A549 (cell line): ENCODE results near the gene MAP3K4. TPM values are rescaled to one million over a fixed set of nuclear protein-coding genes. Genes with fewer than 3 reads are reported as not detected.

ENCODE experiments used
- ATAC-seq, 2 experiments: fragments of 200-7000 bp in 1 of 2; fragments of >200 bp in 1 of 2; cut with Nextera tagmentation in 1 of 2; cut with Tn5 transposase in 1 of 2; 3 replicates each; pipeline versions ENCODE4 v1.8.0 to v1.9.1; 2018 to 2020; ENCODE audit warnings: mild to moderate bottlenecking in 1 of 2, moderate library complexity in 1 of 2
- CTCF ChIA-PET: fragments of 300-600 bp; sonication (Branson Sonifier 250); formaldehyde crosslinking; extraction: SDS; loops from one replicate; lab custom pipeline; 2021; ENCODE audit warnings: antibody characterized with exemption, inconsistent platforms; lab: Yijun Ruan, JAX
- POLR2A ChIA-PET: fragments of 350-600 bp; formaldehyde crosslinking; extraction: SDS; loops from one replicate; lab custom pipeline; 2021; ENCODE audit warnings: antibody characterized with exemption, inconsistent platforms; lab: Yijun Ruan, JAX
- DNase-seq, 2 experiments: peaks; one replicate each; pipeline versions ENCODE4 v3.0.0 to v3.0.0-alpha.2; 2011 to 2016; ENCODE audit warnings: low read depth in 1 of 2, low spot score in 1 of 2
- FAIRE-seq: peaks from 2 replicates; lab custom pipeline; 2011; peaks lifted over from hg19 to GRCh38; lab: Jason Lieb, UNC
- H3K27ac ChIP-seq, 2 experiments: fragments of >200 bp; sonication (Bioruptor Twin); formaldehyde crosslinking; 3 replicates each; pipeline ENCODE4 v1.5.1; 2016 to 2017
- H3K4me1 ChIP-seq: fragments of >200 bp; sonication (Bioruptor Twin); formaldehyde crosslinking; 3 replicates; pipeline ENCODE4 v1.6.1; 2016
- H3K4me2 ChIP-seq: fragments of >200 bp; sonication (Bioruptor Twin); formaldehyde crosslinking; 3 replicates; pipeline ENCODE4 v1.6.1; 2016
- H3K4me3 ChIP-seq: fragments of >200 bp; sonication (Bioruptor Twin); formaldehyde crosslinking; 3 replicates; pipeline ENCODE4 v1.5.1; 2016
- H3K9me3 ChIP-seq: fragments of >200 bp; sonication (Bioruptor Twin); formaldehyde crosslinking; 3 replicates; pipeline ENCODE4 v1.6.1; 2016
- BHLHE40 ChIP-seq: IDR thresholded peaks from 2 replicates; pipeline ENCODE4 v1.6.1; 2012; ENCODE audit warnings: low read depth, low read length, inconsistent platforms
- CBX2 ChIP-seq: fragments of 200-600 bp; sonication (generic); IDR thresholded peaks from 2 replicates; pipeline ENCODE4 v1.6.1; 2016; ENCODE audit warnings: low read depth, mild to moderate bottlenecking, borderline replicate concordance
- CBX8 ChIP-seq: fragments of 200-600 bp; sonication (generic); IDR thresholded peaks from 2 replicates; pipeline ENCODE4 v1.6.1; 2016
- CHD2 ChIP-seq: fragments of 150-350 bp; IDR thresholded peaks from 2 replicates; pipeline ENCODE4 v1.6.1; 2014; ENCODE audit warnings: low read length; ENCODE audit not compliant: partially characterized antibody
- CHD4 ChIP-seq: fragments of 200-600 bp; sonication (generic); IDR thresholded peaks from 2 replicates; pipeline ENCODE4 v1.6.1; 2016; ENCODE audit warnings: antibody characterized with exemption, mild to moderate bottlenecking, borderline replicate concordance
- EHMT2 ChIP-seq: fragments of 200-600 bp; sonication (generic); IDR thresholded peaks from 2 replicates; pipeline ENCODE4 v1.6.1; 2016; ENCODE audit warnings: antibody characterized with exemption, low read depth, mild to moderate bottlenecking, moderate library complexity
- ESRRA ChIP-seq: fragments of 150-350 bp; IDR thresholded peaks from 2 replicates; pipeline ENCODE4 v1.6.1; 2014; ENCODE audit warnings: mild to moderate bottlenecking, low read length, borderline replicate concordance
- FOSB ChIP-seq: fragments of 250-450 bp; sonication (Bioruptor Pico); IDR thresholded peaks from 2 replicates; pipeline ENCODE4 v1.5.0; 2020; ENCODE audit warnings: mild to moderate bottlenecking, moderate library complexity
- FOSL2 ChIP-seq, 2 experiments: fragments of 450-650 bp in 1 of 2; fragments of >200 bp in 1 of 2; sonication (Bioruptor Twin) in 1 of 2; formaldehyde crosslinking; IDR thresholded peaks; 2 replicates each; pipeline versions ENCODE4 v1.5.0 to v1.6.1; 2016 to 2020; ENCODE audit warnings: mild to moderate bottlenecking in 1 of 2, moderate library complexity in 1 of 2
- GATA3 ChIP-seq: IDR thresholded peaks from 2 replicates; pipeline ENCODE4 v1.6.1; 2012; ENCODE audit warnings: borderline replicate concordance
- HDAC2 ChIP-seq: fragments of 200-600 bp; sonication (generic); IDR thresholded peaks from 2 replicates; pipeline ENCODE4 v1.6.1; 2016
- HEYL ChIP-seq: fragments of 250-450 bp; sonication (Bioruptor Pico); IDR thresholded peaks from 2 replicates; pipeline ENCODE4 v1.8.0; 2021; ENCODE audit warnings: mild to moderate bottlenecking, moderate library complexity
- JUN ChIP-seq, 2 experiments: fragments of >200 bp; sonication (Bioruptor Twin); formaldehyde crosslinking; IDR thresholded peaks; 2 replicates in 1 of 2; 3 replicates in 1 of 2; pipeline ENCODE4 v1.6.1; 2016 to 2017
- JUNB ChIP-seq: fragments of >200 bp; sonication (Bioruptor Twin); formaldehyde crosslinking; IDR thresholded peaks from 2 replicates; pipeline ENCODE4 v1.6.1; 2016
- KDM5A ChIP-seq: fragments of 200-600 bp; sonication (generic); IDR thresholded peaks from 2 replicates; pipeline ENCODE4 v1.6.1; 2016; ENCODE audit warnings: antibody characterized with exemption, mild to moderate bottlenecking
- MAZ ChIP-seq: fragments of 150-350 bp; IDR thresholded peaks from 2 replicates; pipeline ENCODE4 v1.6.1; 2014; ENCODE audit warnings: antibody characterized with exemption, low read depth, low read length, borderline replicate concordance
- MYC ChIP-seq: IDR thresholded peaks from 2 replicates; pipeline ENCODE4 v1.6.1; 2012; ENCODE audit warnings: mild to moderate bottlenecking, inconsistent platforms, low read length, improper control_type of control experiment, borderline replicate concordance
- NFE2L2 ChIP-seq: fragments of 150-350 bp; conservative IDR thresholded peaks from 2 replicates; pipeline ENCODE4 v1.6.1; 2014; ENCODE audit warnings: low read length
- POLR2A ChIP-seq: IDR thresholded peaks from 2 replicates; pipeline ENCODE4 v1.6.1; 2012; ENCODE audit warnings: mild to moderate bottlenecking, low read length
- RARB ChIP-seq: fragments of 250-450 bp; sonication (Bioruptor Pico); IDR thresholded peaks from 2 replicates; pipeline ENCODE4 v1.8.0; 2021; ENCODE audit warnings: mild to moderate bottlenecking, moderate library complexity
- RCOR1 ChIP-seq: fragments of 150-350 bp; IDR thresholded peaks from 2 replicates; pipeline ENCODE4 v1.6.1; 2014; ENCODE audit warnings: antibody characterized with exemption, low read length, low read depth
- RFX5 ChIP-seq: fragments of 450-650 bp; IDR thresholded peaks from 2 replicates; pipeline ENCODE4 v1.7.1; 2014; ENCODE audit warnings: antibody characterized with exemption, mild to moderate bottlenecking, moderate library complexity
- ZC3H11A ChIP-seq: fragments of 450-650 bp; IDR thresholded peaks from 2 replicates; pipeline ENCODE4 v1.6.1; 2014; ENCODE audit warnings: antibody characterized with exemption, mild to moderate bottlenecking
- ZSCAN20 ChIP-seq: fragments of 250-450 bp; sonication (Bioruptor Pico); IDR thresholded peaks from 2 replicates; pipeline ENCODE4 v1.8.0; 2022; ENCODE audit warnings: mild to moderate bottlenecking, moderate library complexity
- WGBS: methylation state at CpG from one replicate; pipeline ENCODE4 v1.1.6; 2017; ENCODE audit errors: missing lambda C conversion rate; 5-methylcytosine and 5-hydroxymethylcytosine counted together
- polyA plus RNA-seq, 4 experiments: library from polyadenylated mRNA; depleted of rRNA in 3 of 4; stranded (reverse); fragments of >200 nt; fragmentation: RNase III in 1 of 4; extraction: RNeasy Plus Mini Kit Qiagen cat#74134 plus additional on column Dnase treatment in 1 of 4; gene quantifications; 2 replicates in 3 of 4; 3 replicates in 1 of 4; pipeline ENCODE4 v1.2.3, GENCODE V29; 2011 to 2017
- TF ChIP-seq, protein P1 (sequence below): fragments of >200 bp; sonication (Bioruptor Twin); formaldehyde crosslinking; IDR thresholded peaks from 3 replicates; pipeline ENCODE4 v1.5.1; 2016
- TF ChIP-seq, protein P2 (sequence below): IDR thresholded peaks from 2 replicates; pipeline ENCODE4 v1.6.1; 2012
- TF ChIP-seq, protein P3 (sequence below): fragments of 200-600 bp; sonication (generic); IDR thresholded peaks from 2 replicates; pipeline ENCODE4 v1.6.1; 2016; ENCODE audit warnings: antibody characterized with exemption, mild to moderate bottlenecking, moderate library complexity
- TF ChIP-seq, protein P4 (sequence below): fragments of 250-450 bp; sonication (Bioruptor Pico); IDR thresholded peaks from 2 replicates; pipeline ENCODE4 v1.5.0; 2020; ENCODE audit warnings: low read depth, mild to moderate bottlenecking, moderate library complexity
- TF ChIP-seq, protein P5 (sequence below): fragments of 450-650 bp; IDR thresholded peaks from 2 replicates; pipeline ENCODE4 v1.6.1; 2014; ENCODE audit warnings: antibody characterized with exemption
- TF ChIP-seq, protein P6 (sequence below): IDR thresholded peaks from 2 replicates; pipeline ENCODE4 v1.6.1; 2012

MAP3K4 gene
- polyA plus RNA-seq, 2 of the 4 experiments (the other 2 are of a cell fraction): 7.3 to 13.4 TPM

DNA sequence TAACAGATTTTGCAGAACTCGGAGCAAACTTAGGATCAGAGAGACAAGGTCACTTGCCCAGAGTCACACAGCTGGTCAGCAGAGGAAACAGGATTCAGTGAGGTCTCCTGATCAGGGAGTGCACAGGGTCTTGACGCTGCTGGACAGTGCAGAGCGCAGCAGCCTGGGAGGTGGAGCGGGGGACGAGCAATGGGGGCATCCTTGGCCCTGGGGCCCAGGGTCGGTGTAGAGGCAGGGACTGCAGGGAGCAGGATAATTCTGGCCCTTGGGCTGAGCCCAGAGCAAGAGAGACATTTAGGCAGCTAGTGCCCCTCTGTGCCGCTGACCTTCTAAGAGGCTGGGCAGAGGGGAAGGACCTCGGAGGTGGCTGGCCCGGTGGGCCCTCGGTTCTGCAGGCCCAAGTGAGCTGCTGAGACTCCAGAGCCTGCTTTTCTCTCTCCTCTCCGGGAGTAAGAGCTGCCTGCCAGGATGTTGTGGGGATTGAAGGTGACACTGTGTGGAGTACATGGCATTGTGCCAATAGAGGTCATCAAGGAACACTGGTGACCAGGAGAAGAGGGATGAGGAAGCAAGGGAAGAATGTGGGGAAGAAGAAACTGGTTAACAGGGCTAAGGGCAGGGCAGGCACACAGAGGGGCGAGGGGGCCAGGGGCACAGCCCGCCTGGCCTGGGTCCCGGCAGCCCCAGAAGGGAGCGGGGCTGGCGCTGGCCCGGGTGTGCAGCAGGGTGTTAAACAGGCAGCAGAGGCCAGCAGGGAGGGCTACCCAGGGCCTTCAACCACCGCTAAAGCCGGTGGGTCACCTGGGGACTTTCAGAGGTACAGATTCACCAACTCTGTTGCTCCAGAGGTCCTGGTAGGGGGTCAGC is 160.3 kb downstream of the MAP3K4 start:
- FAIRE-seq: no peak
- 84% methylated on average over 13 of the region's 19 CpGs for WGBS
- no peak for ATAC-seq
- POLR2A ChIA-PET: no interaction called here
- H3K9me3 ChIP-seq: no peaks in the 10 kb centered on the region
- no peak overlapping the region for H3K27ac ChIP-seq
- CTCF ChIA-PET: interaction anchor here (1.0 to 6.6 kb wide), 7 partner anchors 10 to 221 kb away, joined by 3 to 87 read pairs (median 3); no protein-coding TSS in a partner anchor
- H3K4me3 ChIP-seq: no peak overlapping the region
- DNase-seq: no peak
- no peak overlapping the region for H3K4me2 ChIP-seq
- no peaks in the 10 kb centered on the region for H3K4me1 ChIP-seq
- TF ChIP-seq BHLHE40 (no peak), FOSL2 (IDR thresholded peaks at IDR 0.05) (no peak), FOSL2 (CRISPR knock-in tag; IDR thresholded peaks at IDR 0.05) (no peak), ZC3H11A (no peak), CBX8 (no peak), MYC (no peak), MAZ (no peak), CBX2 (no peak), JUN (IDR thresholded peaks at IDR 0.05) (no peak), RCOR1 (no peak), GATA3 (no peak), POLR2A (no peak), RARB (CRISPR knock-in tag) (no peak), KDM5A (no peak), RFX5 (no peak), JUNB (no peak)
- TF ChIP-seq, protein P1, sequence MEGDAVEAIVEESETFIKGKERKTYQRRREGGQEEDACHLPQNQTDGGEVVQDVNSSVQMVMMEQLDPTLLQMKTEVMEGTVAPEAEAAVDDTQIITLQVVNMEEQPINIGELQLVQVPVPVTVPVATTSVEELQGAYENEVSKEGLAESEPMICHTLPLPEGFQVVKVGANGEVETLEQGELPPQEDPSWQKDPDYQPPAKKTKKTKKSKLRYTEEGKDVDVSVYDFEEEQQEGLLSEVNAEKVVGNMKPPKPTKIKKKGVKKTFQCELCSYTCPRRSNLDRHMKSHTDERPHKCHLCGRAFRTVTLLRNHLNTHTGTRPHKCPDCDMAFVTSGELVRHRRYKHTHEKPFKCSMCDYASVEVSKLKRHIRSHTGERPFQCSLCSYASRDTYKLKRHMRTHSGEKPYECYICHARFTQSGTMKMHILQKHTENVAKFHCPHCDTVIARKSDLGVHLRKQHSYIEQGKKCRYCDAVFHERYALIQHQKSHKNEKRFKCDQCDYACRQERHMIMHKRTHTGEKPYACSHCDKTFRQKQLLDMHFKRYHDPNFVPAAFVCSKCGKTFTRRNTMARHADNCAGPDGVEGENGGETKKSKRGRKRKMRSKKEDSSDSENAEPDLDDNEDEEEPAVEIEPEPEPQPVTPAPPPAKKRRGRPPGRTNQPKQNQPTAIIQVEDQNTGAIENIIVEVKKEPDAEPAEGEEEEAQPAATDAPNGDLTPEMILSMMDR: no peak
- TF ChIP-seq, protein P2, sequence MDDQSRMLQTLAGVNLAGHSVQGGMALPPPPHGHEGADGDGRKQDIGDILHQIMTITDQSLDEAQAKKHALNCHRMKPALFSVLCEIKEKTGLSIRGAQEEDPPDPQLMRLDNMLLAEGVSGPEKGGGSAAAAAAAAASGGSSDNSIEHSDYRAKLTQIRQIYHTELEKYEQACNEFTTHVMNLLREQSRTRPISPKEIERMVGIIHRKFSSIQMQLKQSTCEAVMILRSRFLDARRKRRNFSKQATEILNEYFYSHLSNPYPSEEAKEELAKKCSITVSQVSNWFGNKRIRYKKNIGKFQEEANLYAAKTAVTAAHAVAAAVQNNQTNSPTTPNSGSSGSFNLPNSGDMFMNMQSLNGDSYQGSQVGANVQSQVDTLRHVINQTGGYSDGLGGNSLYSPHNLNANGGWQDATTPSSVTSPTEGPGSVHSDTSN: no peak
- TF ChIP-seq, protein P3, sequence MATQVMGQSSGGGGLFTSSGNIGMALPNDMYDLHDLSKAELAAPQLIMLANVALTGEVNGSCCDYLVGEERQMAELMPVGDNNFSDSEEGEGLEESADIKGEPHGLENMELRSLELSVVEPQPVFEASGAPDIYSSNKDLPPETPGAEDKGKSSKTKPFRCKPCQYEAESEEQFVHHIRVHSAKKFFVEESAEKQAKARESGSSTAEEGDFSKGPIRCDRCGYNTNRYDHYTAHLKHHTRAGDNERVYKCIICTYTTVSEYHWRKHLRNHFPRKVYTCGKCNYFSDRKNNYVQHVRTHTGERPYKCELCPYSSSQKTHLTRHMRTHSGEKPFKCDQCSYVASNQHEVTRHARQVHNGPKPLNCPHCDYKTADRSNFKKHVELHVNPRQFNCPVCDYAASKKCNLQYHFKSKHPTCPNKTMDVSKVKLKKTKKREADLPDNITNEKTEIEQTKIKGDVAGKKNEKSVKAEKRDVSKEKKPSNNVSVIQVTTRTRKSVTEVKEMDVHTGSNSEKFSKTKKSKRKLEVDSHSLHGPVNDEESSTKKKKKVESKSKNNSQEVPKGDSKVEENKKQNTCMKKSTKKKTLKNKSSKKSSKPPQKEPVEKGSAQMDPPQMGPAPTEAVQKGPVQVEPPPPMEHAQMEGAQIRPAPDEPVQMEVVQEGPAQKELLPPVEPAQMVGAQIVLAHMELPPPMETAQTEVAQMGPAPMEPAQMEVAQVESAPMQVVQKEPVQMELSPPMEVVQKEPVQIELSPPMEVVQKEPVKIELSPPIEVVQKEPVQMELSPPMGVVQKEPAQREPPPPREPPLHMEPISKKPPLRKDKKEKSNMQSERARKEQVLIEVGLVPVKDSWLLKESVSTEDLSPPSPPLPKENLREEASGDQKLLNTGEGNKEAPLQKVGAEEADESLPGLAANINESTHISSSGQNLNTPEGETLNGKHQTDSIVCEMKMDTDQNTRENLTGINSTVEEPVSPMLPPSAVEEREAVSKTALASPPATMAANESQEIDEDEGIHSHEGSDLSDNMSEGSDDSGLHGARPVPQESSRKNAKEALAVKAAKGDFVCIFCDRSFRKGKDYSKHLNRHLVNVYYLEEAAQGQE: no peak
- TF ChIP-seq, protein P4, sequence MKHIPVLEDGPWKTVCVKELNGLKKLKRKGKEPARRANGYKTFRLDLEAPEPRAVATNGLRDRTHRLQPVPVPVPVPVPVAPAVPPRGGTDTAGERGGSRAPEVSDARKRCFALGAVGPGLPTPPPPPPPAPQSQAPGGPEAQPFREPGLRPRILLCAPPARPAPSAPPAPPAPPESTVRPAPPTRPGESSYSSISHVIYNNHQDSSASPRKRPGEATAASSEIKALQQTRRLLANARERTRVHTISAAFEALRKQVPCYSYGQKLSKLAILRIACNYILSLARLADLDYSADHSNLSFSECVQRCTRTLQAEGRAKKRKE (CRISPR knock-in tag): no peak
- TF ChIP-seq, all 56 proteins: peak for 0

DNA sequence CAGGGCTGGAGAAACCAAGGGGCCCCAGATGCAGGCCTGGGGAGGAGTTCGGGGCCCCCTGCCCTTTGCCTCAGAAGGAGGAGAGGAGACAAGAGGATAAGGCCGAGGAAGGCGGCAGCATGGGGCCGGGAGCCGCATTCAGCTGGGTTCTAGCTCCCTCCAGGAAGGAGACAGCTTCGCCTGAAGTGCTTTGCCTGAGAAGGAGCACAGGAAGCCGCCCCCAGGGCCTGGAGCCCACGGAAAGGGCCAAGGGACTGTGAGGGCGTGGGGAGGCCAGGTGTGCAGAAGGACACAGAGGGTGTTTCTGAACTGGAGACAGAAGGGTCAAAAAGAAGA is 160.9 kb downstream of the MAP3K4 start:
- POLR2A ChIA-PET: no interaction called here
- TF ChIP-seq HDAC2 (no peak), JUNB (no peak), FOSB (no peak), ESRRA (no peak), KDM5A (no peak), ZC3H11A (no peak), CHD4 (no peak), RFX5 (no peak), RARB (CRISPR knock-in tag) (no peak), CHD2 (no peak), EHMT2 (no peak), ZSCAN20 (CRISPR knock-in tag) (no peak), NFE2L2 (no peak), FOSL2 (IDR thresholded peaks at IDR 0.05) (no peak), FOSL2 (CRISPR knock-in tag; IDR thresholded peaks at IDR 0.05) (no peak), HEYL (no peak)
- TF ChIP-seq, protein P5, sequence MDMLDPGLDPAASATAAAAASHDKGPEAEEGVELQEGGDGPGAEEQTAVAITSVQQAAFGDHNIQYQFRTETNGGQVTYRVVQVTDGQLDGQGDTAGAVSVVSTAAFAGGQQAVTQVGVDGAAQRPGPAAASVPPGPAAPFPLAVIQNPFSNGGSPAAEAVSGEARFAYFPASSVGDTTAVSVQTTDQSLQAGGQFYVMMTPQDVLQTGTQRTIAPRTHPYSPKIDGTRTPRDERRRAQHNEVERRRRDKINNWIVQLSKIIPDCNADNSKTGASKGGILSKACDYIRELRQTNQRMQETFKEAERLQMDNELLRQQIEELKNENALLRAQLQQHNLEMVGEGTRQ: no peak
- TF ChIP-seq, protein P6, sequence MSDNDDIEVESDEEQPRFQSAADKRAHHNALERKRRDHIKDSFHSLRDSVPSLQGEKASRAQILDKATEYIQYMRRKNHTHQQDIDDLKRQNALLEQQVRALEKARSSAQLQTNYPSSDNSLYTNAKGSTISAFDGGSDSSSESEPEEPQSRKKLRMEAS: no peak
- TF ChIP-seq, all 56 proteins: peak for 0
- no peaks in the 10 kb centered on the region for H3K4me1 ChIP-seq
- CTCF ChIA-PET: interaction anchor here (1.0 to 6.6 kb wide), 7 partner anchors 9 to 222 kb away, joined by 3 to 87 read pairs (median 3); no protein-coding TSS in a partner anchor
- no peak overlapping the region for H3K4me2 ChIP-seq
- H3K9me3 ChIP-seq: no peaks in the 10 kb centered on the region
- 56% methylated on average over 7 of the region's 9 CpGs for WGBS
- ATAC-seq (no peak), DNase-seq (no peak), FAIRE-seq (no peak)
- no peak overlapping the region for H3K27ac ChIP-seq
- no peak overlapping the region for H3K4me3 ChIP-seq
